ENCODE results near the gene ATAD3B. TPM values are rescaled to one million over a fixed set of nuclear protein-coding genes. Genes with fewer than 3 reads are reported as not detected.
"Not testable (repeated sequence)": the region's sequence is repeated elsewhere in the genome, so short reads cannot be mapped to it uniquely, and the experiment has no call there.

ATAD3B gene
- total RNA-seq, 1 donor from 2014 or later: 63.0 TPM

GRCh38 chr1:1451696-1452364, 19.7 kb upstream of the ATAD3B start:
- Mint-ChIP-seq H3K27me3 (ENCODE audit: low read depth, unreplicated experiment) (peaks cover 19% of the 10 kb centered on the region), H3K4me1 (ENCODE audit: low read depth, unreplicated experiment) (no peaks in the 10 kb centered on the region), H3K4me3 (ENCODE audit: unreplicated experiment) (no peak overlapping the region), H3K9me3 (ENCODE audit: unreplicated experiment) (no peaks in the 10 kb centered on the region), H3K36me3 (ENCODE audit: low read depth, unreplicated experiment) (no peaks in the 10 kb centered on the region), H3K27ac (ENCODE audit: unreplicated experiment) (no peak overlapping the region)
- Histone ChIP-seq H4K20me1 (ENCODE audit: insufficient read depth, low read length) (no peaks in the 10 kb centered on the region), H2AFZ (ENCODE audit: low read depth, low read length) (no peak overlapping the region), H3K79me2 (ENCODE audit: insufficient read depth, low read length) (no peaks in the 10 kb centered on the region), H3K9me3 (ENCODE audit: insufficient read depth, low read depth, low read length) (no peaks in the 10 kb centered on the region), H3K9ac (ENCODE audit: low read length) (no peak overlapping the region), H3K4me3 (ENCODE audit: insufficient read depth, low read depth, low read length) (no peak overlapping the region), H3K27me3 (ENCODE audit: insufficient read depth, low read length) (no peaks in the 10 kb centered on the region), H3K4me2 (ENCODE audit: low read length) (no peak overlapping the region), H3K27ac (ENCODE audit: low read depth, low read length) (no peak overlapping the region), H3K36me3 (ENCODE audit: insufficient read depth, low read length) (no peaks in the 10 kb centered on the region), H3K4me1 (ENCODE audit: insufficient read depth, low read length) (no peaks in the 10 kb centered on the region)
- FAIRE-seq (no peak), DNase-seq (ENCODE audit: low read depth) (no peak)
- TF ChIP-seq, protein P1, sequence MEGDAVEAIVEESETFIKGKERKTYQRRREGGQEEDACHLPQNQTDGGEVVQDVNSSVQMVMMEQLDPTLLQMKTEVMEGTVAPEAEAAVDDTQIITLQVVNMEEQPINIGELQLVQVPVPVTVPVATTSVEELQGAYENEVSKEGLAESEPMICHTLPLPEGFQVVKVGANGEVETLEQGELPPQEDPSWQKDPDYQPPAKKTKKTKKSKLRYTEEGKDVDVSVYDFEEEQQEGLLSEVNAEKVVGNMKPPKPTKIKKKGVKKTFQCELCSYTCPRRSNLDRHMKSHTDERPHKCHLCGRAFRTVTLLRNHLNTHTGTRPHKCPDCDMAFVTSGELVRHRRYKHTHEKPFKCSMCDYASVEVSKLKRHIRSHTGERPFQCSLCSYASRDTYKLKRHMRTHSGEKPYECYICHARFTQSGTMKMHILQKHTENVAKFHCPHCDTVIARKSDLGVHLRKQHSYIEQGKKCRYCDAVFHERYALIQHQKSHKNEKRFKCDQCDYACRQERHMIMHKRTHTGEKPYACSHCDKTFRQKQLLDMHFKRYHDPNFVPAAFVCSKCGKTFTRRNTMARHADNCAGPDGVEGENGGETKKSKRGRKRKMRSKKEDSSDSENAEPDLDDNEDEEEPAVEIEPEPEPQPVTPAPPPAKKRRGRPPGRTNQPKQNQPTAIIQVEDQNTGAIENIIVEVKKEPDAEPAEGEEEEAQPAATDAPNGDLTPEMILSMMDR (IDR thresholded peaks at IDR 0.05; ENCODE audit: insufficient read depth, low read depth, low read length): no peak
- TF ChIP-seq EZH2 (IDR thresholded peaks at IDR 0.05; ENCODE audit: insufficient read depth, low read length): no peak

DNA sequence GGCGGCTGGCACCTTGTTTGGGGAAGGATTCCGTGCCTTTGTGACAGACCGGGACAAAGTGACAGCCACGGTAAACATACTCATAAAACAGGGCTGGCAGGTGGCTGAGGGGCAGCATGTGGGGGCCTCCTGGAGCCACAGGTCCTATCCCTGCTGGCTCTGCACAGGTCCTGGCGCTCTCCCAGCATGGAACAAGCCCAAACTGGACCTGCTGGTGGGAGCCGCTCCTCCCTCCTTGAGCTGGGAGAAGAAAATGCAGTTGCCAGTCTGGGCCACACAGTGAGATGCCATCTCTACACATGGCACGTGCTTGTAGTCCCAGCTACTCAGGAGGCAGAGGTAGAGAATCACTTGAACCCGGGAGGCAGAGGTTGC, 19.2 kb upstream of the ATAD3B start:
- not testable (repeated sequence) for H3K9me3 Mint-ChIP-seq (ENCODE audit: unreplicated experiment)

DNA sequence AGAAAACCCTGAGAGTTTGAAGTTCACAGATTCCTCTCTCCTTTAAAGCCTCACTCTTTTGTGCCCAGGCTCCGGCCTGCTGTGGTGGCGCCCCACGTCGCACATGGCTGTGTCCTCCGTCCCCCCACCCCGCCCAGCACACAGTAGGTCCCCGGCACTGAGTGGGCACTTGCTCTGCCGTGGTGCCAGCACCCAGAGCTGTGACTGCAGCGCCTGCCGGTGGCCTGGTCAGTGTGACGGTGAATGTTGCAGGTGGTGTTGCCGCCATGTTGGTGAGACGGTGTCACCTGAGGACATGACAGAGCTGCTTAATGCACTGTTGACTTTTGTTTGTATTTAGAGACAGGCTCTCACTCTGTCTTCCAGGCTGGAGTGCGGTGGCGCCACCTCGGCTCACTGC, 18.7 kb upstream of the ATAD3B start:
- no peak overlapping the region for H3K4me3 ChIP-seq (ENCODE audit: insufficient read depth, low read depth, low read length)
- H3K4me2 ChIP-seq (ENCODE audit: low read length): no peak overlapping the region
- Mint-ChIP-seq H3K27me3 (ENCODE audit: low read depth, unreplicated experiment) (peaks cover 19% of the 10 kb centered on the region), H3K27ac (ENCODE audit: unreplicated experiment) (no peak overlapping the region), H3K4me3 (ENCODE audit: unreplicated experiment) (no peak overlapping the region), H3K9me3 (ENCODE audit: unreplicated experiment) (no peaks in the 10 kb centered on the region), H3K36me3 (ENCODE audit: low read depth, unreplicated experiment) (no peaks in the 10 kb centered on the region), H3K4me1 (ENCODE audit: low read depth, unreplicated experiment) (no peaks in the 10 kb centered on the region)
- H3K79me2 ChIP-seq (ENCODE audit: insufficient read depth, low read length): no peaks in the 10 kb centered on the region
- TF ChIP-seq EZH2 (IDR thresholded peaks at IDR 0.05; ENCODE audit: insufficient read depth, low read length): no peak
- TF ChIP-seq, protein P1 (IDR thresholded peaks at IDR 0.05; ENCODE audit: insufficient read depth, low read depth, low read length): no peak
- no peak overlapping the region for H3K27ac ChIP-seq (ENCODE audit: low read depth, low read length)
- no peak overlapping the region for H3K9ac ChIP-seq (ENCODE audit: low read length)
- no peaks in the 10 kb centered on the region for H3K36me3 ChIP-seq (ENCODE audit: insufficient read depth, low read length)
- DNase-seq (ENCODE audit: low read depth) (no peak), FAIRE-seq (no peak)
- no peaks in the 10 kb centered on the region for H3K9me3 ChIP-seq (ENCODE audit: insufficient read depth, low read depth, low read length)
- H3K4me1 ChIP-seq (ENCODE audit: insufficient read depth, low read length): no peaks in the 10 kb centered on the region
- no peak overlapping the region for H2AFZ ChIP-seq (ENCODE audit: low read depth, low read length)
- H4K20me1 ChIP-seq (ENCODE audit: insufficient read depth, low read length): no peaks in the 10 kb centered on the region
- H3K27me3 ChIP-seq (ENCODE audit: insufficient read depth, low read length): no peaks in the 10 kb centered on the region

More for the DNA sequence above, 19.2 kb upstream of the ATAD3B start:
- H3K9me3 ChIP-seq (ENCODE audit: insufficient read depth, low read depth, low read length); H3K4me3 Mint-ChIP-seq (ENCODE audit: unreplicated experiment); H3K79me2 ChIP-seq (ENCODE audit: insufficient read depth, low read length); H3K4me1 ChIP-seq (ENCODE audit: insufficient read depth, low read length); H2AFZ ChIP-seq (ENCODE audit: low read depth, low read length); H3K27ac ChIP-seq (ENCODE audit: low read depth, low read length); H3K9ac ChIP-seq (ENCODE audit: low read length); H3K4me1 Mint-ChIP-seq (ENCODE audit: low read depth, unreplicated experiment); DNase-seq (ENCODE audit: low read depth); FAIRE-seq; H3K4me3 ChIP-seq (ENCODE audit: insufficient read depth, low read depth, low read length); H3K36me3 ChIP-seq (ENCODE audit: insufficient read depth, low read length); H4K20me1 ChIP-seq (ENCODE audit: insufficient read depth, low read length); H3K4me2 ChIP-seq (ENCODE audit: low read length); H3K36me3 Mint-ChIP-seq (ENCODE audit: low read depth, unreplicated experiment); H3K27ac Mint-ChIP-seq (ENCODE audit: unreplicated experiment); H3K27me3 ChIP-seq (ENCODE audit: insufficient read depth, low read length): not testable (repeated sequence)
- peaks cover 19% of the 10 kb centered on the region for H3K27me3 Mint-ChIP-seq (ENCODE audit: low read depth, unreplicated experiment)

DNA sequence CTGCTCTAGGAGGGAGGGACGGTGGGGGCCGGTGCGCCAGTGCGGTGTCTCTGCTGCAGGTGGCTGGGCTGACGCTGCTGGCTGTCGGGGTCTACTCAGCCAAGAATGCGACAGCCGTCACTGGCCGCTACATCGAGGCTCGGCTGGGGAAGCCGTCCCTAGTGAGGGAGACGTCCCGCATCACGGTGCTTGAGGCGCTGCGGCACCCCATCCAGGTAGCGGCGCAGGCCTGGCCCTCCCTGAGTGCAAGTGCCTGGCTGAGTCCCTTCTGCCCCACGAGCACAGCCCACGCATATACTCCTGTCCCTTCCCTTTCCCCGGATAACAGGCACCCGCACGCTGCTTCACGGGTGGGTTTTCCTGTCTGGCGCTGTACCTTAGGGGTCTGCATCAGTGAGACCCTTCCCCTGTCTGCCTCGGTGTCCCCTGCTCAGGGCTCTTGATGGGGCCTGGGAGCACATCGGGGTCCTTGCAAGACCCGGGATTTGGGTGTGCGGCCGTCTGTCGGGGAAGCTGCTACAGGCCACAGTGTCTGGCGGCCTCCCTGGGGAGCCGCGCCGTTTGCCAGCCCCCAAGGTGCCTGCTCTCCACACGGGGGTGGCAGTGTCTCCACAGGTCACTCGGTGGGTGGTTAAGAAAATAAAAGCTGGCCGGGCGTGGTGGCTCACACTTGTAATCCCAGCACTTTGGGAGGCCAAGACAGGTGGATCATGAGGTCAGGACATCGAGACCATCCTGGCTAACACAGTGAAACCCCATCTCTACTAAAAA, 17.1 kb upstream of the ATAD3B start:
- H3K27ac Mint-ChIP-seq (ENCODE audit: unreplicated experiment); H3K27me3 ChIP-seq (ENCODE audit: insufficient read depth, low read length); DNase-seq (ENCODE audit: low read depth); H3K9ac ChIP-seq (ENCODE audit: low read length); H3K4me2 ChIP-seq (ENCODE audit: low read length); H2AFZ ChIP-seq (ENCODE audit: low read depth, low read length); H3K36me3 ChIP-seq (ENCODE audit: insufficient read depth, low read length); H3K4me3 ChIP-seq (ENCODE audit: insufficient read depth, low read depth, low read length); H3K36me3 Mint-ChIP-seq (ENCODE audit: low read depth, unreplicated experiment); H3K9me3 Mint-ChIP-seq (ENCODE audit: unreplicated experiment); H3K4me1 ChIP-seq (ENCODE audit: insufficient read depth, low read length); H3K4me3 Mint-ChIP-seq (ENCODE audit: unreplicated experiment); H3K79me2 ChIP-seq (ENCODE audit: insufficient read depth, low read length); H3K4me1 Mint-ChIP-seq (ENCODE audit: low read depth, unreplicated experiment); FAIRE-seq; H4K20me1 ChIP-seq (ENCODE audit: insufficient read depth, low read length); H3K9me3 ChIP-seq (ENCODE audit: insufficient read depth, low read depth, low read length); H3K27ac ChIP-seq (ENCODE audit: low read depth, low read length): not testable (repeated sequence)
- peaks cover 12% of the 10 kb centered on the region for H3K27me3 Mint-ChIP-seq (ENCODE audit: low read depth, unreplicated experiment)
